Bronchial epithelial cell (primary cell): ENCODE results near the gene RALY. TPM values are rescaled to one million over a fixed set of nuclear protein-coding genes. Genes with fewer than 3 reads are reported as not detected.
"Not testable (repeated sequence)": the region's sequence is repeated elsewhere in the genome, so short reads cannot be mapped to it uniquely, and the experiment has no call there.

Experiments used
- DNase-seq: peaks from one replicate; pipeline ENCODE4 v3.0.0-alpha.2; 2010; ENCODE audit warnings: low read depth
- FAIRE-seq: peaks from 2 replicates; lab custom pipeline; 2011; peaks lifted over from hg19 to GRCh38; lab: Jason Lieb, UNC
- H3K27me3 ChIP-seq: 2 replicates; pipeline ENCODE4 v1.5.1; 2011; ENCODE audit warnings: low read length; ENCODE audit not compliant: control insufficient read depth, insufficient read depth
- H3K36me3 ChIP-seq: 2 replicates; pipeline ENCODE4 v1.5.1; 2011; ENCODE audit warnings: low read length; ENCODE audit not compliant: control insufficient read depth, insufficient read depth
- H3K4me3 ChIP-seq: 2 replicates; pipeline ENCODE4 v1.5.1; 2011; ENCODE audit warnings: mild to moderate bottlenecking, low read depth, low read length, control low read depth
- total RNA-seq: library from RNA; depleted of rRNA; stranded (reverse); fragments of >200 nt; gene quantifications from 2 replicates; pipeline ENCODE4 v1.2.1, GENCODE V29; 2014
- TF ChIP-seq, protein P1 (sequence below): IDR thresholded peaks from 2 replicates; pipeline ENCODE4 v1.5.1; 2011; ENCODE audit warnings: mild to moderate bottlenecking, moderate library complexity, low read length, control low read depth, inconsistent platforms; ENCODE audit not compliant: insufficient read depth, severe bottlenecking

RALY gene
- total RNA-seq, 1 donor from 2014 or later: 75.0 TPM

GRCh38 chr20:34127792-34128191 lies 134.1 kb downstream of the RALY start:
- FAIRE-seq: no peak
- TF ChIP-seq, protein P1, sequence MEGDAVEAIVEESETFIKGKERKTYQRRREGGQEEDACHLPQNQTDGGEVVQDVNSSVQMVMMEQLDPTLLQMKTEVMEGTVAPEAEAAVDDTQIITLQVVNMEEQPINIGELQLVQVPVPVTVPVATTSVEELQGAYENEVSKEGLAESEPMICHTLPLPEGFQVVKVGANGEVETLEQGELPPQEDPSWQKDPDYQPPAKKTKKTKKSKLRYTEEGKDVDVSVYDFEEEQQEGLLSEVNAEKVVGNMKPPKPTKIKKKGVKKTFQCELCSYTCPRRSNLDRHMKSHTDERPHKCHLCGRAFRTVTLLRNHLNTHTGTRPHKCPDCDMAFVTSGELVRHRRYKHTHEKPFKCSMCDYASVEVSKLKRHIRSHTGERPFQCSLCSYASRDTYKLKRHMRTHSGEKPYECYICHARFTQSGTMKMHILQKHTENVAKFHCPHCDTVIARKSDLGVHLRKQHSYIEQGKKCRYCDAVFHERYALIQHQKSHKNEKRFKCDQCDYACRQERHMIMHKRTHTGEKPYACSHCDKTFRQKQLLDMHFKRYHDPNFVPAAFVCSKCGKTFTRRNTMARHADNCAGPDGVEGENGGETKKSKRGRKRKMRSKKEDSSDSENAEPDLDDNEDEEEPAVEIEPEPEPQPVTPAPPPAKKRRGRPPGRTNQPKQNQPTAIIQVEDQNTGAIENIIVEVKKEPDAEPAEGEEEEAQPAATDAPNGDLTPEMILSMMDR: no peak

DNA sequence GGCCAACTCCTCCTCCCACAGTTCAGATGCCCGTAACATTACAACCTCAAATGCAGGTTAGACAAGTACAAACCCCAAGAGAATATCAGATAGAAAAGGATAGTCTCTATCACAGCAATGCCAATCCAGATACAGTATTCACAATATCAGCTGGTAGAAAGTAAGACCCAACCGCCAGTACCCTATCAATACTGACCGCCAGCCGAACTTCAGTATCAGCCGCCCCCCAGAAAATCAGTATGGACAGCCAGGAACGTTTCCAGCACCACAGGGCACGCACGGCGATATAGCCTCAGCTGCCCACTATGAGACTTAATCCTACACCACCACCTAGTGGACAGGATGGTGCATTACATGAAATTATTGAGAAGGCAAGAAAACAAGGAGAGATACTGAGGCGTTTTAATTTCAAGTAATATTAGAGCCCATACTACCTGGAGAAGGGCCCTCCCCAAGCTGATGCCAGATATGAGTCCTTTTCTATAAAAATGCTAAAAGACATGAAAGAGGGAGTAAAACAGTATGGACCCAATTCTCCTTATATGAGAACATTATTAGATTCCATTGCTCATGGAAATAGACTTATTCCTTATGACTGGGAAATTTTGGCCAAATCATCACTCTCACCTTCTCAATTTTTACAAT lies 135.9 kb downstream of the RALY start:
- Histone ChIP-seq H3K4me3 (no peak overlapping the region), H3K27me3 (no peaks in the 10 kb centered on the region), H3K36me3 (no peaks in the 10 kb centered on the region)
- DNase-seq (peak; percentile 63), FAIRE-seq (no peak)
- TF ChIP-seq, protein P1: peak; percentile 67

More at GRCh38 chr20:34127792-34128191, 134.1 kb downstream of the RALY start:
- H3K4me3 ChIP-seq: no peak overlapping the region
- DNase-seq: no peak
- H3K27me3 ChIP-seq: no peaks in the 10 kb centered on the region
- no peaks in the 10 kb centered on the region for H3K36me3 ChIP-seq

DNA sequence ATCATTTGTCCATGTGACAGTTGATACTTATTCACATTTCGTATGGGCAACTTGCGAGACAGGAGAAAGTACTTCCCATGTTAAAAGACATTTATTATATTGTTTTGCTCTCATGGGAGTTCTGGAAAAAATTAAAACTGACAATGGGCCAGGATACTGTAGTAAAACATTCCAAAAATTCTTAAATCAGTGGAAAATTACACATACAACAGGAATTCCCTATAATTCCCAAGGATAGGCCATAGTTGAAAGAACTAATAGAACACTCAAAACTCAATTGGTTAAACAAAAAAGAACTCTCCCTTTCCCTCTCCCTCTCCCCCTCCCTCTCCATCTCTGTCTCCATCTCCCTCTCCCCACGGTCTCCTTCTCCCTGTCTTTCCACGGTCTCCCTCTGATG lies 137.8 kb downstream of the RALY start:
- Histone ChIP-seq H3K27me3 (no peaks in the 10 kb centered on the region), H3K4me3 (no peak overlapping the region), H3K36me3 (no peaks in the 10 kb centered on the region)
- TF ChIP-seq, protein P1: no peak
- FAIRE-seq: no peak
- no peak for DNase-seq

- not testable (repeated sequence) for H3K4me3 ChIP-seq, DNase-seq, H3K36me3 ChIP-seq, H3K27me3 ChIP-seq, FAIRE-seq
Measured at GRCh38 chr20:34132491-34132890, 138.8 kb downstream of the RALY start.

DNA sequence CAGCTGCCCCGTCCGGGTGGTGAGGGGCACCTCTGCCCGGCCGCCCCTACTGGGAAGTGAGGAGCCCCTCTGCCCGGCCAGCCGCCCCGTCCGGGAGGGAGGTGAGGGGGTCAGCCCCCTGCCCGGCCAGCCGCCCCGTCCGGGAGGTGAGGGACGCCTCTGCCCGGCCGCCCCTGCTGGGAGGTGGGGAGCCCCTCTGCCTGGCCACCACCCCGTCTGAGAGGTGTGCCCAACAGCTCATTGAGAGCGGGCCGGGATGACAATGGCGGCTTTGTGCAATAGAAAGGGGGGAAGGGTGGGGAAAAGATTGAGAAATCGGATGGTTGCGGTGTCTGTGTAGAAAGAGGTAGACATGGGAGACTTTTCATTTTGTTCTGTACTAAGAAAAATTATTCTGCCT lies 139.2 kb downstream of the RALY start:
- not testable (repeated sequence) for H3K36me3 ChIP-seq, FAIRE-seq, H3K27me3 ChIP-seq, H3K4me3 ChIP-seq, DNase-seq

DNA sequence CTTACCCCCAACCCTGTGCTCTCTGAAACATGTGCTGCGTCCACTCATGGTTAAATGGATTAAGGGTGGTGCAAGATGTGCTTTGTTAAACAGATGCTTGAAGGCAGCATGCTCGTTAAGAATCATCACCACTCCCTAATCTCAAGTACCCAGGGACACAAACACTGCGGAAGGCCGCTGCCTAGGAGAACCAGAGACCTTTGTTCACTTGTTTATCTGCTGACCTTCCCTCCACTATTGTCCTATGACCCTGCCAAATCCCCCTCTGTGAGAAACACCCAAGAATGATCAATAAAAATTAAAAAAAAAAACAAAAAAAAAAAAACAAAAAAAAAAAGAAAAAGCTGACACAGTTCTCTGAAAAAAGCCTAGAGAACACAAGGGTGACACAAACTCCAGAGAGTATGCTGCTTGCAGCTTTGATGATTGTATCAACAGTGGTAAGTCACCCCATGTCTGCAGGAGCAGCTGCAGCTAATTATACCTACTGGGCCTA lies 139.7 kb downstream of the RALY start:
- DNase-seq, H3K36me3 ChIP-seq, H3K4me3 ChIP-seq, FAIRE-seq, H3K27me3 ChIP-seq: not testable (repeated sequence)

Other genes starting within 250 kb of the RALY start
- 30.5 and 48.5 TPM in 2 replicates for gene CHMP4B, start 182.6 kb upstream of the RALY start, total RNA-seq
- 129 and 171 TPM in 2 replicates for gene EIF2S2, start 118.3 kb downstream of the RALY start, total RNA-seq
- gene ASIP, start 247.5 kb downstream of the RALY start, total RNA-seq: not detected in 2 replicates